ENCODE measurements around the gene RGS7. TPM values are rescaled to one million over a fixed set of nuclear protein-coding genes. Genes with fewer than 3 reads are reported as not detected.

The RGS7 gene
- total RNA-seq, 1 experiment from 2014 or later: 1.5 TPM

- Mint-ChIP-seq H3K27me3 (ENCODE audit: low read depth) (no peaks in the 10 kb centered on the region), H3K4me3 (no peak overlapping the region), H3K9me3 (peaks cover 6 to 13% of the 10 kb centered on the region in 2 experiments), H3K4me1 (peaks cover 7 to 9% of the 10 kb centered on the region in 2 experiments), H3K36me3 (ENCODE audit: insufficient read depth in 1 of 3, low read depth in 3 of 3) (peaks cover 0 to 5% (median 5%) of the 10 kb centered on the region in 3 experiments; a peak in 4 of 7 replicates), H3K27ac (no peak overlapping the region)
- no peak overlapping the region for H2BK120ac ChIP-seq (ENCODE audit: low read depth, low read length, poor library complexity, severe bottlenecking)
- no peak for DNase-seq
- no peaks in the 10 kb centered on the region for H3K4me1 ChIP-seq (ENCODE audit: insufficient read depth, low read length)
- H3K4me2 ChIP-seq (ENCODE audit: insufficient read depth, insufficient read length, low read length): no peak overlapping the region
- no peak overlapping the region for H3K18ac ChIP-seq (ENCODE audit: insufficient read length, low read depth, low read length)
- no peak overlapping the region for H3K4ac ChIP-seq (ENCODE audit: low read depth, low read length)
- H3K56ac ChIP-seq (ENCODE audit: insufficient read length, low read depth, low read length): no peak overlapping the region
- H2BK15ac ChIP-seq (ENCODE audit: low read depth, low read length): no peak overlapping the region
- H3K79me2 ChIP-seq (ENCODE audit: insufficient read depth, low read length): no peaks in the 10 kb centered on the region
- H3K23me2 ChIP-seq (ENCODE audit: insufficient read length, low read depth, low read length, poor library complexity, severe bottlenecking): no peaks in the 10 kb centered on the region
- no peak overlapping the region for H2BK12ac ChIP-seq (ENCODE audit: insufficient read length, low read depth, low read length)
- no peaks in the 10 kb centered on the region for H3K79me1 ChIP-seq (ENCODE audit: insufficient read depth, low read depth, low read length, poor library complexity, severe bottlenecking)
- no peak overlapping the region for H2BK5ac ChIP-seq (ENCODE audit: insufficient read length, low read length)
- H3T11ph ChIP-seq (ENCODE audit: low read length): no peak overlapping the region
- H4K91ac ChIP-seq (ENCODE audit: insufficient read length, low read depth, low read length): no peak overlapping the region
- no peak overlapping the region for H2AFZ ChIP-seq (ENCODE audit: low read length)
- no peaks in the 10 kb centered on the region for H4K20me1 ChIP-seq (ENCODE audit: control insufficient read depth, insufficient read depth, insufficient read length)
- TF ChIP-seq CTCF (conservative IDR thresholded peaks at IDR 0.05): no peak
- no peaks in the 10 kb centered on the region for H3K27me3 ChIP-seq (ENCODE audit: insufficient read depth, low read length)
- no peak overlapping the region for H2BK20ac ChIP-seq (ENCODE audit: low read depth, low read length, poor library complexity, severe bottlenecking)
- no peak overlapping the region for H4K5ac ChIP-seq (ENCODE audit: insufficient read length, low read depth, low read length)
- H3K9me3 ChIP-seq (ENCODE audit: control insufficient read depth, low read depth, low read length): peaks cover 4% of the 10 kb centered on the region
- no peak overlapping the region for H3K14ac ChIP-seq (ENCODE audit: insufficient read depth, low read length)
- no peak overlapping the region for H2AK5ac ChIP-seq (ENCODE audit: insufficient read length, low read length)
- no peak overlapping the region for H3K9ac ChIP-seq (ENCODE audit: extremely low read depth, insufficient read length, low read length)
- H3K27ac ChIP-seq (ENCODE audit: insufficient read length, low read depth, low read length): no peak overlapping the region
- no peak overlapping the region for H3K23ac ChIP-seq (ENCODE audit: insufficient read length, low read depth, low read length)
- no peak overlapping the region for H4K8ac ChIP-seq (replicated peaks; ENCODE audit: insufficient read length, low read depth, low read length)
Measured at GRCh38 chr1:240906477-240906876, 450.5 kb downstream of the RGS7 start.
